Ovary (tissue), 9 donors: ENCODE data around the gene GPD2. TPM values are rescaled to one million over a fixed set of nuclear protein-coding genes. Genes with fewer than 3 reads are reported as not detected.

ENCODE experiments used
- DNase-seq, 5 donors: peaks; one replicate each; pipeline ENCODE4 v3.0.0-alpha.2; 2019 to 2020
- H3K27ac ChIP-seq, 2 donors: fragments of 200-600 bp; one replicate each; pipeline versions ENCODE4 v1.5.1 to v1.8.0; 2019 to 2022
- H3K27me3 ChIP-seq: fragments of 200-600 bp; one replicate; pipeline ENCODE4 v1.8.0; 2022
- H3K36me3 ChIP-seq: fragments of 200-600 bp; sonication (generic); one replicate; pipeline ENCODE4 v1.5.1; 2019
- H3K4me1 ChIP-seq: one replicate; pipeline ENCODE4 v1.8.1; 2013; ENCODE audit warnings: mild to moderate bottlenecking, moderate library complexity; ENCODE audit not compliant: insufficient read depth
- H3K4me3 ChIP-seq: fragments of 200-600 bp; sonication (generic); one replicate; pipeline ENCODE4 v1.5.1; 2017
- H3K9me3 ChIP-seq, 2 donors: fragments of 200-600 bp in 1 of 2; sonication (generic) in 1 of 2; one replicate each; pipeline versions ENCODE4 v1.5.1 to v1.8.1; 2013 to 2019; ENCODE audit warnings: mild to moderate bottlenecking in 1 of 2, moderate library complexity in 1 of 2
- EP300 ChIP-seq: sonication (generic); formaldehyde crosslinking; IDR thresholded peaks from one replicate; pipeline ENCODE4 v1.6.1; 2017; ENCODE audit warnings: antibody characterized with exemption
- POLR2A ChIP-seq: fragments of 450-650 bp; IDR thresholded peaks from one replicate; pipeline ENCODE4 v1.6.1; 2017; ENCODE audit warnings: antibody characterized with exemption, mild to moderate bottlenecking, moderate library complexity
- WGBS, 3 donors: extraction: QIAGEN DNeasy Blood & Tissue Kit in 1 of 3; methylation state at CpG; one replicate each; pipeline versions ENCODE4 v1.1.5 to v1.1.7; 2013 to 2017; 5-methylcytosine and 5-hydroxymethylcytosine counted together
- intact Hi-C, 4 donors: fragments of 100-400 bp; cut with DNase I; formaldehyde crosslinking; loops; one replicate each; pipeline versions ENCODE4 v1.11.0 to v1.15.1; 2022 to 2023
- polyA plus RNA-seq, 2 donors: library from polyadenylated mRNA; stranded (reverse); fragments of 200-250 nt in 1 of 2; fragments of 350-450 nt in 1 of 2; fragmentation: Illumina TruSeq in 1 of 2; extraction: RNeasy Lipid Tissue Mini Kit (QIAGEN cat#74804) in 1 of 2; gene quantifications; one replicate each; pipeline ENCODE4 v1.2.3, GENCODE V29; 2013 to 2014
- total RNA-seq, 7 donors: library from RNA; depleted of rRNA in 2 of 7; stranded (reverse); fragments of >200 nt in 2 of 7; fragmentation: NEBNext Ultra II Directional in 3 of 7; extraction: Animal tissue kit (Norgen Biotek cat#: 25700) in 3 of 7; gene quantifications; one replicate each; pipeline versions ENCODE4 v1.1.0 to v1.2.4, GENCODE V29; 2016 to 2023
- TF ChIP-seq, protein P1 (sequence below), 3 donors: fragments of 450-650 bp in 2 of 3; fragments of 200-600 bp in 1 of 3; IDR thresholded peaks; one replicate each; pipeline versions ENCODE4 v1.5.1 to v1.8.0; 2016 to 2022; ENCODE audit warnings: antibody characterized with exemption in 3 of 3, mild to moderate bottlenecking in 1 of 3
- donor health status: DM: no; HTN: no; CAD: no; lungs with moderate emphysema.
- donor health status: DM: no; HTN: no; CAD: no.
- donor health status: Bipolar disorder and iron deficiency.
- donor health status: DM: yes; HTN: yes; CAD: no.
- donor health status: DM: no; HTN: no; CAD: no.
- donor health status: DM: yes; HTN: yes; CAD: no.

Gene GPD2
- total and polyA plus RNA-seq, 9 donors: 6.7 to 61.7 (median 24.5) TPM

DNA sequence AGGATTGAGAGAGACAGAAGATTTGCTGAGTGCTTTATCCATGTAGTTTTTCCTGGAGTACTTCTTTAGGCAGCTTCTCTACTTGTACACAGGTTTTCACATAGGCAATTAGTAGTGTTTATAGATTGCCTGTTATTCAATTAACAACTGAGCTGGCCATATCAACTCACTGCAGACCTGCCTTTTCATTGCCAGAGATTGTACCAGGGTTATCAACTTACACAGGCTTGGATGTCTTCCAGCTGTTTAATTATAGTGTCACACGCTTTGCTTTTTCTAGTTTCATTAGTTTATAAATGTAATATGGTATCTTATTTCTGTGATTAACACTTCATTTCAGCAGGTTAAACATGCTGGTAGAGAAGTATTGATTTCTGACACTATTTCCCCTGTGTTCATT, 125.9 kb downstream of the GPD2 start:
- Histone ChIP-seq H3K4me1 (no peaks in the 10 kb centered on the region), H3K36me3 (no peaks in the 10 kb centered on the region), H3K4me3 (no peak overlapping the region), H3K27me3 (no peaks in the 10 kb centered on the region), H3K9me3 (no peaks in the 10 kb centered on the region), H3K27ac (no peak overlapping the region)
- TF ChIP-seq EP300 (no peak), POLR2A (no peak)
- TF ChIP-seq, protein P1, sequence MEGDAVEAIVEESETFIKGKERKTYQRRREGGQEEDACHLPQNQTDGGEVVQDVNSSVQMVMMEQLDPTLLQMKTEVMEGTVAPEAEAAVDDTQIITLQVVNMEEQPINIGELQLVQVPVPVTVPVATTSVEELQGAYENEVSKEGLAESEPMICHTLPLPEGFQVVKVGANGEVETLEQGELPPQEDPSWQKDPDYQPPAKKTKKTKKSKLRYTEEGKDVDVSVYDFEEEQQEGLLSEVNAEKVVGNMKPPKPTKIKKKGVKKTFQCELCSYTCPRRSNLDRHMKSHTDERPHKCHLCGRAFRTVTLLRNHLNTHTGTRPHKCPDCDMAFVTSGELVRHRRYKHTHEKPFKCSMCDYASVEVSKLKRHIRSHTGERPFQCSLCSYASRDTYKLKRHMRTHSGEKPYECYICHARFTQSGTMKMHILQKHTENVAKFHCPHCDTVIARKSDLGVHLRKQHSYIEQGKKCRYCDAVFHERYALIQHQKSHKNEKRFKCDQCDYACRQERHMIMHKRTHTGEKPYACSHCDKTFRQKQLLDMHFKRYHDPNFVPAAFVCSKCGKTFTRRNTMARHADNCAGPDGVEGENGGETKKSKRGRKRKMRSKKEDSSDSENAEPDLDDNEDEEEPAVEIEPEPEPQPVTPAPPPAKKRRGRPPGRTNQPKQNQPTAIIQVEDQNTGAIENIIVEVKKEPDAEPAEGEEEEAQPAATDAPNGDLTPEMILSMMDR (IDR thresholded peaks at IDR 0.05): no peak
- intact Hi-C loops: no loop called here
- no peak for DNase-seq
- WGBS, 3 donors: 57 to 74% (median 71%) methylated on average over 1 of the region's 1 CpG

DNA sequence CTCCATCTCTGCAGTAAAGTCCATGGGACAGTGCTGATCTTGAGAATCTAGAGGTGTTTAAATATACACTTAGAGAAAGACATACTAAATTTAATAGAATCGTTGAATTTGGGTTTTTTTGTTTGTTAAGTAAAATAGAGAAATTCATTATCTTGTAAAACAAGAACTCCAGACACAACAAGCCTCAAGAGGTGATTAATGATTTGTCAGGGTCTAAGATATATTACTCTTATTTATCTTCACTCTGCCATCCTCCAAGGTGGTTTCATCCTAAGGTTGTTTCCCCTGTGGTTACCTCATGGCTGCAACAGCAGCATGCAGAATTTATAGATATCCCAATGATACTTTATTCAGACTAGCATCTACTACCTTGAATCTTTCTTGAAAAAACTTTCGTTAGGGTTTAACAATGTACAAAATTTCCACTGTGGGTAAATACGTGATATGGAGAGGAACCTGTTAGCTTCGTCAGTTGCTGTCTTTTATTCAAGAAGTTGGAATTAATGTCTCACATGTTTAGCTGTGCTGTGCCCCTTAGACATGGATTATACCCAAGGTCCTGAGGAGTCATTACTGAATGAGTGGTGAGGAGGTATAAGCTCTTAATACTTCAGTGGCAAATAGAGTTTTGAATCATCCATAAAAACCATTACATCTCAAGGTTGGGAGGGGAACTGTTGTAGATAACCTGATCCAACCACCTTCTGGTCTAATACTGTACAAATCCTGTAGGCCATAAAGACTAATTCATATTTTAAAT, 128.0 kb downstream of the GPD2 start:
- Histone ChIP-seq H3K27ac (no peak overlapping the region), H3K27me3 (no peaks in the 10 kb centered on the region), H3K4me1 (no peaks in the 10 kb centered on the region), H3K4me3 (no peak overlapping the region), H3K9me3 (no peaks in the 10 kb centered on the region), H3K36me3 (no peaks in the 10 kb centered on the region)
- no peak for DNase-seq
- WGBS, 3 donors: 81 to 89% (median 87%) methylated on average over 4 of the region's 4 CpGs
- TF ChIP-seq EP300 (no peak), POLR2A (no peak)
- TF ChIP-seq, protein P1 (IDR thresholded peaks at IDR 0.05): no peak
- intact Hi-C loops: no loop called here

DNA sequence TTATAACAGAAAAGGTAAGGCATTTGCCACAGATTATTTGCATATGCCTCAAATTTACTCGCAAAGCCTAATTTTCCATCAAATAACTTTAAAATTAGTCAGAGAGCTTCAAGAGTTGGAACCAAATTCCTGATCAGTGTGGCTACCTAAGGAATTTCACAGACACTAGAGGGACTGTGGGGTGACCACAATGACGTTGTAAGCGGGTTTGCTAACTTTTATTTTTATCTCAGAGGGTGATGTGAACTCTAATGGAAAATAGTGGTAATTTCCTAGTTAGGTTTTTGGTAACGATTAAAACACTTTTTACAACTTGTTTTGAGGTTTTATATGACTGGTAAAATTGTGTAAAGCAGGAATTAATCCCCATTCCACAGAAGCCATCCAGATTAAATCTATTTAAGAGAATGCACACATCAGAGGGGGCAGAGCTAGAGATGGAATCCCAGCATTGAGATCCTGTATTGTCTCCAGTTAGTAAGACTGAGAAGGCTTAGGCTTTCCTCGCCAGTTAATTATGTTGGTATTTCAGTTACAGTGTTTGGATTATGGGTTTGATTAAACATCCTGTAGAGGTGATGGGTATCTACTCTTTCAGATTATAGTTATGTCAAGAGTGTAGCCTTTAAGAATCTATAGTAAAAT, 129.0 kb downstream of the GPD2 start:
- 91 to 93% (median 92%) methylated on average over 5 of the region's 5 CpGs for WGBS, 3 donors
- intact Hi-C loops: no loop called here
- H3K27ac ChIP-seq: no peak overlapping the region
- TF ChIP-seq EP300 (no peak), POLR2A (no peak)
- TF ChIP-seq, protein P1 (IDR thresholded peaks at IDR 0.05): no peak
- H3K4me3 ChIP-seq: no peak overlapping the region
- no peaks in the 10 kb centered on the region for H3K36me3 ChIP-seq
- DNase-seq: no peak
- no peaks in the 10 kb centered on the region for H3K9me3 ChIP-seq
- no peaks in the 10 kb centered on the region for H3K27me3 ChIP-seq
- H3K4me1 ChIP-seq: no peaks in the 10 kb centered on the region

DNA sequence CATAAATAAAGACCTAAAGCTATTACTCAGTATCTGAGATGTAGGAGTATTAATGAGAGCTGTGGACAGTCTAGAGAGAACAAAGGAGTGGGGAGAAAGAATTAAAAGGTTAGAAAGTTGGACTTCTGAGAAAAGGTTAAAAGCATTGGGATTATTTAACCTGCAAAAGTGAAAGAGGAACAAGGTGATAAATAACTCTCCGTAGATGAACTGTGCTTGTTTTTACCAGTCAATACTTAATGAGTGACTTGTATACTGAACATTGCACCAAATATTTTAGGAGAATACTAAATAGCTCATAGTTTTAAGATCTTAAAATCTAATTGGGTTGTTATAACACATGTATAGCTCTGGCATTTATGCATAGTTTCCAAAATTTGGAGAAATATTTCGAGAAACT, 137.5 kb downstream of the GPD2 start:
- 88 to 95% (median 94%) methylated on average over 2 of the region's 2 CpGs for WGBS, 3 donors
- DNase-seq: no peak
- H3K9me3 ChIP-seq: no peaks in the 10 kb centered on the region
- no peak overlapping the region for H3K4me3 ChIP-seq
- no peaks in the 10 kb centered on the region for H3K27me3 ChIP-seq
- TF ChIP-seq POLR2A (no peak), EP300 (no peak)
- TF ChIP-seq, protein P1 (IDR thresholded peaks at IDR 0.05): no peak
- no peaks in the 10 kb centered on the region for H3K36me3 ChIP-seq
- no peaks in the 10 kb centered on the region for H3K4me1 ChIP-seq
- intact Hi-C loops: no loop called here
- no peak overlapping the region for H3K27ac ChIP-seq
